ENCODE data around the gene TRPM1.

- TF ChIP-seq, protein P1, sequence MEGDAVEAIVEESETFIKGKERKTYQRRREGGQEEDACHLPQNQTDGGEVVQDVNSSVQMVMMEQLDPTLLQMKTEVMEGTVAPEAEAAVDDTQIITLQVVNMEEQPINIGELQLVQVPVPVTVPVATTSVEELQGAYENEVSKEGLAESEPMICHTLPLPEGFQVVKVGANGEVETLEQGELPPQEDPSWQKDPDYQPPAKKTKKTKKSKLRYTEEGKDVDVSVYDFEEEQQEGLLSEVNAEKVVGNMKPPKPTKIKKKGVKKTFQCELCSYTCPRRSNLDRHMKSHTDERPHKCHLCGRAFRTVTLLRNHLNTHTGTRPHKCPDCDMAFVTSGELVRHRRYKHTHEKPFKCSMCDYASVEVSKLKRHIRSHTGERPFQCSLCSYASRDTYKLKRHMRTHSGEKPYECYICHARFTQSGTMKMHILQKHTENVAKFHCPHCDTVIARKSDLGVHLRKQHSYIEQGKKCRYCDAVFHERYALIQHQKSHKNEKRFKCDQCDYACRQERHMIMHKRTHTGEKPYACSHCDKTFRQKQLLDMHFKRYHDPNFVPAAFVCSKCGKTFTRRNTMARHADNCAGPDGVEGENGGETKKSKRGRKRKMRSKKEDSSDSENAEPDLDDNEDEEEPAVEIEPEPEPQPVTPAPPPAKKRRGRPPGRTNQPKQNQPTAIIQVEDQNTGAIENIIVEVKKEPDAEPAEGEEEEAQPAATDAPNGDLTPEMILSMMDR (IDR thresholded peaks at IDR 0.05), result no peak
- TF ChIP-seq POLR2A (IDR thresholded peaks at IDR 0.05), result no peak
Measured at GRCh38 chr15:30978328-30978727, 123.2 kb downstream of the TRPM1 start.

Data from adrenal gland (tissue), 5 donors.